Endothelial cell (in vitro differentiated cells): ENCODE data around the gene SFSWAP. TPM values are rescaled to one million over a fixed set of nuclear protein-coding genes. Genes with fewer than 3 reads are reported as not detected.
"Not testable (repeated sequence)": the region's sequence is repeated elsewhere in the genome, so short reads cannot be mapped to it uniquely, and the experiment has no call there.

Source experiments
- DNase-seq: peaks from one replicate; pipeline ENCODE4 v3.0.0; 2021; ENCODE audit warnings: low spot score
- H3K27ac Mint-ChIP-seq: one replicate; pipeline ENCODE4 v1.8.0; 2021; ENCODE audit warnings: mixed read lengths, inconsistent platforms; ENCODE audit not compliant: unreplicated experiment
- H3K27me3 Mint-ChIP-seq: one replicate; pipeline ENCODE4 v1.8.0; 2021; ENCODE audit warnings: mild to moderate bottlenecking, moderate library complexity, mixed read lengths, inconsistent platforms; ENCODE audit not compliant: unreplicated experiment
- H3K36me3 Mint-ChIP-seq: one replicate; pipeline ENCODE4 v1.8.0; 2021; ENCODE audit warnings: mild to moderate bottlenecking, low read depth, mixed read lengths, inconsistent platforms; ENCODE audit not compliant: unreplicated experiment
- H3K4me1 Mint-ChIP-seq: one replicate; pipeline ENCODE4 v1.8.0; 2021; ENCODE audit warnings: mild to moderate bottlenecking, mixed read lengths, inconsistent platforms; ENCODE audit not compliant: unreplicated experiment
- H3K4me3 Mint-ChIP-seq: one replicate; pipeline ENCODE4 v1.8.0; 2021; ENCODE audit warnings: mild to moderate bottlenecking, mixed read lengths, inconsistent platforms; ENCODE audit not compliant: unreplicated experiment
- H3K9me3 Mint-ChIP-seq: one replicate; pipeline ENCODE4 v1.8.0; 2021; ENCODE audit warnings: mixed read lengths, inconsistent platforms; ENCODE audit not compliant: unreplicated experiment
- total RNA-seq: library from RNA; stranded (reverse); fragmentation: NEBNext Ultra II Directional; extraction: Animal tissue kit (Norgen Biotek cat#: 25700); gene quantifications from one replicate; pipeline ENCODE4 v1.2.1, GENCODE V29; 2021; ENCODE audit not compliant: unreplicated experiment
- TF ChIP-seq, protein P1 (sequence below): fragments of 200-600 bp; sonication (generic); IDR thresholded peaks from one replicate; pipeline ENCODE4 v1.5.0; 2021; ENCODE audit warnings: antibody characterized with exemption; ENCODE audit not compliant: unreplicated experiment

The SFSWAP gene
- total RNA-seq, 1 donor from 2014 or later, result 56.3 TPM

DNA sequence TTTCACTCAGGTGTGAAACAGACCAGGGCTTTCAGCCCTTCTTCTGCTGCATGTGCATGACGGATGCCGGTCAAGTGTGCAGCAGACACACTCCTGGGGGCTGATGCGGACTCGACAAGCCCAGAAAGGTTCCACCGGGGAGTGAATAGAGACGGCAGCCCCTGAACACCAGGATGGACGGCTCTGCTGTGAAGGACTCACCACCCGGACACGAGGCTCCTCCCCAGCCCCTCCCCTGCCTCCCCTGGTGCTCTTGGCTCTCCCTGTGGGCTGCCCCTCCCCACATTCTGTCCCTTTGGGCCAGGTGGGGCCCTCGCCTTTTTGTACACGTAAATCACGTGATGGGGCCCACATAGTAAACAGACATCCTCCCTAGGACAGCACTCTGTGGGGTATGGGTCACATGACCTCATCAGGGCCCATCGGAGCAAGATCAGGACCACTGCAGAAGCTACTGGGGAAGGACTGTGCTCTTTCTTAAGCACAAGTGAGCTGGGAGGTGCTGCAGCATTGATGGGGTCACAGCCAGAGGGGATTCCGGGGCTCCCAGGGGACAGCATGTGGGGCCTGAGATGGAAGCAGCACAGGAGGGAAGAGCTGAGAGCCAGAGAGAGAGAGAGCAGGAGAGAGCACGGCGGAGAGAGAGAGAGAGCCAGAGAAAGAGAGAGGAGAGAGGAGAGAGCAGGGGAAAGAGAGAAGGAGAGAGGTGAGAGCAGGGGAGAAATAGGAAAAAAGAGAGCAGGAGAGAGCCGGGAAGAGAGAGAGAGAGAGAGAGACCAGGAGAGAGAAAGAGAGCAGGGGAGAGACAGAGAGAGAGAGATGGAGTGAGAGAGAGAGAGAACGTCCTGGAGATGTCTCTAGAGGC lies 30.3 kb upstream of the SFSWAP start:
- H3K36me3 Mint-ChIP-seq, H3K4me1 Mint-ChIP-seq, H3K4me3 Mint-ChIP-seq, DNase-seq, H3K27ac Mint-ChIP-seq, H3K9me3 Mint-ChIP-seq, H3K27me3 Mint-ChIP-seq: not testable (repeated sequence)

DNA sequence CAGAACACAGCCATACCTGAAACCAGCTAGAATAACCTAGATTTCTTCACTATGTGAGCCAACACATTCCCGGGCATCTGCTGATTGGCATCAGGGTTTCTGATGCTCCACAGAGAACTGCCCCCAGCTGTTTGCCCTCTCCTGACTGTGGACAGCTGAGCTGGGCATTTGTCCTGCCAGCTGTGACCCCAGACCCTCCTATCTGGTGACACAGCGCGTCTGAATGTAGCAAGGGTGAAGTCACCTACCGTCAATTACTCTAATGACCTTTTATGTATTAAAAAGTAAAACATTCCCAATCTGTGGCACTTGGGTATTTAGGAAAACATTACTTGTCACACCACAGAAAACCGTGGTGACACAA lies 29.7 kb upstream of the SFSWAP start:
- H3K36me3 Mint-ChIP-seq, result peaks cover 7% of the 10 kb centered on the region
- H3K4me1 Mint-ChIP-seq, result no peaks in the 10 kb centered on the region
- no peak overlapping the region for H3K27ac Mint-ChIP-seq
- no peaks in the 10 kb centered on the region for H3K9me3 Mint-ChIP-seq
- TF ChIP-seq, protein P1, sequence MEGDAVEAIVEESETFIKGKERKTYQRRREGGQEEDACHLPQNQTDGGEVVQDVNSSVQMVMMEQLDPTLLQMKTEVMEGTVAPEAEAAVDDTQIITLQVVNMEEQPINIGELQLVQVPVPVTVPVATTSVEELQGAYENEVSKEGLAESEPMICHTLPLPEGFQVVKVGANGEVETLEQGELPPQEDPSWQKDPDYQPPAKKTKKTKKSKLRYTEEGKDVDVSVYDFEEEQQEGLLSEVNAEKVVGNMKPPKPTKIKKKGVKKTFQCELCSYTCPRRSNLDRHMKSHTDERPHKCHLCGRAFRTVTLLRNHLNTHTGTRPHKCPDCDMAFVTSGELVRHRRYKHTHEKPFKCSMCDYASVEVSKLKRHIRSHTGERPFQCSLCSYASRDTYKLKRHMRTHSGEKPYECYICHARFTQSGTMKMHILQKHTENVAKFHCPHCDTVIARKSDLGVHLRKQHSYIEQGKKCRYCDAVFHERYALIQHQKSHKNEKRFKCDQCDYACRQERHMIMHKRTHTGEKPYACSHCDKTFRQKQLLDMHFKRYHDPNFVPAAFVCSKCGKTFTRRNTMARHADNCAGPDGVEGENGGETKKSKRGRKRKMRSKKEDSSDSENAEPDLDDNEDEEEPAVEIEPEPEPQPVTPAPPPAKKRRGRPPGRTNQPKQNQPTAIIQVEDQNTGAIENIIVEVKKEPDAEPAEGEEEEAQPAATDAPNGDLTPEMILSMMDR, result no peak
- peaks cover 3% of the 10 kb centered on the region for H3K27me3 Mint-ChIP-seq
- DNase-seq, result no peak
- no peak overlapping the region for H3K4me3 Mint-ChIP-seq

DNA sequence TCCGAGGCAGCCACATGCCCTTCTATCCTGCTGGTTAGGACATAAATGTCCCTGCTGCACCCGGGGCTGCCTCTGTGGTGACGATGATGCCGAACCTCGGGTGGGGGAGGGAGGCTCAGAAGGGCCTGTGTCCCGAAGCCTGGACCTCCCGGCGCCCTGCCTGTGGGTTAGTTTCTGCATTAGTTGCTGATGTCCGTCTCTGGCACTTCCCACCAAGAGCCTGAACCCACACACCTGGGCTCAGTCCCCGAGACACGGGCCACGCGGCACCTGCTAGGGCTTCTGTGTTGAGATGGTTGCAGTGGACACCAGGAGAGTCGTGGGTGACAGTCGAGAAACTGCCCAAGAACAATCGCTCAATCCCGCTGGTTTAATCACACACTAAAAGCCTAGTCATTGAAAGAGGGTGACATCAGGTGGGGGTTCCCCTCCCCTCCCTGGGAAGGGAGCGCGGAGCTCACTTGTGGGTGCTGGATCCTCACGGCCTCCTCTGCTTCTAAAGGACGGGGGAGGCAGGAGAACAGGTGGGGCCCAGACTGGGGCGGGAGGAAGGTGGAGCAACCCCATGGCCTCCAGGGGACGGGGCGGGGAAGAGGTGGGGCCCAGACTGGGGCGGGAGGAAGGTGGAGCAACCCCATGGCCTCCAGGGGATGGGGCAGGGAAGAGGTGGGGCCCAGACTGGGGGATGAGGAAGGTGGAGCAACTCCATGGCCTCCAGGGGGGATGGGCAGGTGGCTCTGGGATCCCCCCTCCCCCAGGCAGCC lies 29.0 kb upstream of the SFSWAP start:
- not testable (repeated sequence) for H3K9me3 Mint-ChIP-seq, H3K4me3 Mint-ChIP-seq, DNase-seq, H3K4me1 Mint-ChIP-seq, H3K27ac Mint-ChIP-seq, H3K27me3 Mint-ChIP-seq, H3K36me3 Mint-ChIP-seq

DNA sequence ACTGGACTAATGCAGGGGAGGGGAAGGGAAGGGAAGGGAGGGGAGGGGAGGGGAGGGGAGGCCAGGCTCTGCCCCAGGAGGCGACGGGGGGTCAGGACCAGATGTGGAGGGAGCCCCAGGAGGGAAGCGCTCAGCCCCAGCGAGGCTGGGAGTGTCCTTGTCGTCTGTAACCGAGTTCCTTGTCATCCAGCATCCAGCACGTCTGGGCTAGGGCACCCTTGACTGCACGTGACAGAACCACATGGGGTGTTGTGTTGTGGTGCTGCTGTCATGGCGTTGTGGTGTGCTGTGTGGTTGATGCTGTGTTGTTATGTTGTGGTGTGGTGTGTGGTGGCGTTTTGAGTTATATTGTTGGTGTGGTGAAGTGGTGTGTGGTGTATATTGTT lies 28.4 kb upstream of the SFSWAP start:
- H3K27me3 Mint-ChIP-seq, result peaks cover 3% of the 10 kb centered on the region
- H3K27ac Mint-ChIP-seq, result no peak overlapping the region
- H3K4me3 Mint-ChIP-seq, result no peak overlapping the region
- no peaks in the 10 kb centered on the region for H3K4me1 Mint-ChIP-seq
- peaks cover 7% of the 10 kb centered on the region for H3K36me3 Mint-ChIP-seq
- no peaks in the 10 kb centered on the region for H3K9me3 Mint-ChIP-seq
- no peak for DNase-seq
- TF ChIP-seq, protein P1, result no peak

DNA sequence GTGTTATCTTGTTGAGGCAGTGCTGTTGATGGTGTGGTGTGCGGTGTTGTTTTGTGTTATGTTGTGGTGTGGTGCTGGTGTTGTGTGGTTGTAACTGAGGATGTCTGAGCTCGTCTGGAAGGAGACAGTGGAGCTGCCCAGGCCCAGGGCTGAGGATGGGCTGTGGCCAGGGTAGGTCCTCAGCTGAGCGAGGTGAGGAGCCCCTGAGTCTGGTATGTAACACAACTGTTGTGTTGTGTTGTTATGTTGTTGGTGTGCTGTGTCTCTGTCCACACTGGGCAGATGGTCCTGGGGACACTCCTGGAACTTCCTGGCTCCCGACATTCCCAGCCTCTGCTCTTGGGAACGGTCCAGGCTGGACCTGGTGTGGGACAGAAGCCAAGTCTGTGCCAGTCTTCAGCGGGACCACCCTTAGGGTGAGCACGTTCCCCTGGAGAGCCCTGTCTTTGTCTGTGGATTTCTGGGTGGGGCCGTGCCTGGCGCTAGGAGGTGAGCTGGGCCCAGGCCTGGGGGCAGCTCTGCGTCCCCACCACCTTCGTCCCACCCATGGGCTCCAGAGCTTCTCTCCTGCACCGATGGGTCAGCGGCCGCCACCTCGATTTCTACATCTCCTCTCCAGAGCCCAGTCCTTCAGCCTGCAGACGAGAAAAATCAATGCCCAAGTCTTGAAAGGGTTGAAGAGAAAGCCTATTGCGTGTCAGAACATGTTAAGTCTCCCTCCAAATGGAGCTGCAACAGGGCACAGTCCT lies 27.4 kb upstream of the SFSWAP start:
- Mint-ChIP-seq H3K4me3 (peak overlapping the region; percentile 70), H3K27ac (peak overlapping the region; percentile 38), H3K4me1 (no peaks in the 10 kb centered on the region), H3K9me3 (no peaks in the 10 kb centered on the region), H3K27me3 (peaks cover 5% of the 10 kb centered on the region), H3K36me3 (peaks cover 10% of the 10 kb centered on the region)
- TF ChIP-seq, protein P1, result no peak
- no peak for DNase-seq
